ENCODE measurements around the gene OXLD1.
A peak's percentile ranks its signal among the peaks of the same experiment; 100 is the strongest.

OXLD1 gene

DNA sequence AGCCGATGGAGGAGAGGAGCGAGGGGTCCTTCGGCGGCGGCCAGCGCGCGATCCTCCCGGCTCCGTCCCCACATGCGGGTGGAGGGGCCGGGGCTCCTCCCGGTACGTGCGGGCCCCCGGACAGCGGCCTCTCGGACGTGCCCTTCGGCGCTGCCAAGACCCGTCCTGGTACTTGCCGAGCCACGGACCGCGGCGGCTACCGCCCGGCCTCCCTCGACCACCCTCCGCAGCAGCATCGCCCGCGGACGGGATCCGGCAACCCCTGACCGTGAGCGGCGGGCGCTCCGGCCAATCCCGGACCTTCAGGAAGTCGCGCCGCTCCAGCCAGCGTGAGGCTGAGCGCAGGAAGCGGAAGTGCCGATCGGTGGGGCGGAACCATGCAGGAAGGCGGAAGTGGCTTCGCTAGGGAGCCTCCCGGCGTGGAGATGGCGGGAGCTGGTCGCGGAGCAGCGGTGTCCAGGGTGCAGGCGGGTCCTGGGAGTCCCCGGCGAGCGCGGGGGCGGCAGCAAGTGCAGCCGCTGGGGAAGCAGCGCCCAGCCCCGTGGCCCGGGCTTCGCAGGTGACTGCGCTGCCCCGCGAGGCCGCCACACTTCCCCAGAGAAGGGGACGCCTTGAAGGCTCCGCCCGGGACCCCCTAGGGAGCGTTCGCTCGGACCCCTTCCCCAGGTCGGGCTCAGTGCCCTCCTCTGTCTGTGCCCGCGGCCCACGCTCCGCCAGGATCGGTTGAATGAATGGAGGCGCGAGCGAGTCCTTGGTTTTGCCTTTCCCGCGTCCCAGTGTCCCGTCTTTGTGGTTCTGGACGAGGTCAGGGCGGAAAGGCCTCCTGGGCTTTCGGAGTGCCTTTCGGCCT is at the start of gene OXLD1, which contains the start of gene CCDC137:
Gene OXLD1, minus strand, starts transcription at position 264 of the 850 bp plus-strand sequence. Its CDS starts 28 bp downstream, at position 236.
Gene CCDC137, plus strand, starts transcription at position 396 of the 850 bp plus-strand sequence. Its CDS starts 30 bp downstream, at position 426.
- DNase-seq = peak; percentile 96

GRCh38 chr17:81715107-81715871 is 48.9 kb upstream of the OXLD1 start:
- DNase-seq = no peak

DNA sequence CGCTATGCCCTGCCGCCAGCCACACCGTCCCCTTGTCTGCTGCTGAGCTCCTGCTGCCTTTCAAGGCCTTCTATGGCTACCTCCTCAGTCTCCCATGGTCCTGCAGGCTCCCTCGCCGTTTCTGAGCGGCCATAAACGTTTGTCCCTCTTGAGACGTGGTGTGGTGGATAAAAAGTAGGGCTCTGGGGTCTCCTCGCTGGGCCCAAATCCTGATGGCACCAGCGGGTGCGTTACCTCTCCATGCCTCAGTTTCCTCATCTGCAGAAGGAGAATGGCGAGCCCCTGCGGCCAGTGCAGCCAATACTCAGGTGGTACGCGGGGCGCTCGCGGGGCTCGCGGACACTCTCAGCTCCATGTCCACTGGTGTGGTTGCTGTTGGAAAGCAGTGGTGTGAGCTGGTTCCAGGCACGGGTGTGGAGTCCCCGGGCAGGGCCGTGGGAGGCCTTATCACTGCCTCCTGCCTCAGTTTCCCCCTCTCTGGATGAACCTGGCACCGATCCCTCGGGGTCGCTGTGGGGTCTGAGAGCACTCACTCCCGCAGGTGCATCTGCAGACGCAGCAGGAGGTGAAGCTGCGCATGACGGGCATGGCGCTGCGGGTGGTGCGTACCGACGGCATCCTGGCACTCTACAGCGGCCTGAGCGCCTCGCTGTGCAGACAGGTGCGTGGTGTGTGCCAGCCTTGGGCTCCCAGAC is 48.2 kb upstream of the OXLD1 start:
- DNase-seq = no peak

DNA sequence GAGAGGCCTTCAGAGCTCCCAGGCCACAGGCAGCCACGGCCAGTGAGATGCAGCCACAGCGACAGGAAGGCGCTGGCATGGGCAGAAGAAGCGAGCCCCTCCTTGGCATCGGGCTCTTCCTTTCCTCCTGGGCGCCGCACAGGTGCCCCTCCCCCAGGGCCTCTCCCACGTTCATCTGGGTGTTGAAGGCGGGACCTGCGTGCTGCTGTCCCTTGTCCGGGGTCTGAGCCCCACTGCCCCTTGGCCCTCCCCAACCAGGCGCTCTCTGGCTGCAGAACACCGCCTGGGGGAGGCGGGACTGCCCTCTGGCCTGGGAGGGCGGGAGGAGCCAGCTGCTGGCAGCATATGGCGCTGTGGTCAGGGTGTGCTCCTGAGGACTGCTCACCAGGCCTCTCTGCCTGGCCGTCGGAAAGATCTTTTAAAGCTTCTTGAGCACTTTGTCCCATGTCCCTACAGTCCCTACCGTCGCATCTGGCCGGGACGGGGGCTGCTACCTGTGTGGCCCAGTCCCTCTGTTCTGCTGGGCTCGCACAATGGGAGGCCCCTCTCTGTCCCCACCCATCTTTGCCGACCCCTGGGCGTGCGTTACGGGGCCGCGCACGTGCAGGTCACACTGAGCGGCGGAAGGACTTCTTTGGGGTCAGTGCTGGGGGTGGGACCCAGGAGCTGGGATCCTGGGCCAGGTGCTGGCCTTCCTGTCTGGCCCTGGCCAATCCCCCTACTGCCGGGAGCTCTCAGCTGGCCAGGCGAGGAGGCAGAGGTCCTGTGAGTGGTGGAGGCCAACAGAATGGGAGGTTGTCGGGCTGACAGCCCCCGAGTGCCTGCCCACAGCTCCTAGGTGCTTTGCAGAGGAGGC is 47.4 kb upstream of the OXLD1 start:
- no peak for DNase-seq

DNA sequence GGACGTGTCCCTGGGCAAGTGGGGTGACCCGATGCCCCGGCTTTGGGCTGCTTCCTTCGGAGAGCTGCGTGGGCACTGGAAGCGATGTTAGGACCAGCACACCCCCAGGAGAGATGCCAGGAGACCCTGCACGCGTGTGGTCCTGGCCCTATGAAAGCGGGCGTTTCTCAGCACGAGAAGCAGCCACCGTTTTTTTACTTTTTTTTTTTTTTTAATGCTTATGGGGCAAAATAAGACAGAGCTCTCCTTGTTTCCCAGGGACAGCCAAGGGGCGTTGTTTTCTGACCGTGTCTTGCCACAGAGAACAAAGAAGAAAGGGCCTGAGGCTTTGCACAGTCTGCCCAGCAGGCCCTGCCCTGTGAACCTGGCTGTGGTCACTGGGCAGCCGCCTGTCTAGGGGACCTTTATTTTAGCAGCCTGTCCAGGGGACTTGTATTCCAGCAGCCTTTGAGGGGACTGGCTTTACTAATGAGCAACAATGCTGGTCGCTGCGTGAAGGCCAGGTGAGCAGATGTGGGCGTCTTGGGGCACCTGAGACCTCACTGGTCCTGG is 46.7 kb upstream of the OXLD1 start:
- no peak for DNase-seq

DNA sequence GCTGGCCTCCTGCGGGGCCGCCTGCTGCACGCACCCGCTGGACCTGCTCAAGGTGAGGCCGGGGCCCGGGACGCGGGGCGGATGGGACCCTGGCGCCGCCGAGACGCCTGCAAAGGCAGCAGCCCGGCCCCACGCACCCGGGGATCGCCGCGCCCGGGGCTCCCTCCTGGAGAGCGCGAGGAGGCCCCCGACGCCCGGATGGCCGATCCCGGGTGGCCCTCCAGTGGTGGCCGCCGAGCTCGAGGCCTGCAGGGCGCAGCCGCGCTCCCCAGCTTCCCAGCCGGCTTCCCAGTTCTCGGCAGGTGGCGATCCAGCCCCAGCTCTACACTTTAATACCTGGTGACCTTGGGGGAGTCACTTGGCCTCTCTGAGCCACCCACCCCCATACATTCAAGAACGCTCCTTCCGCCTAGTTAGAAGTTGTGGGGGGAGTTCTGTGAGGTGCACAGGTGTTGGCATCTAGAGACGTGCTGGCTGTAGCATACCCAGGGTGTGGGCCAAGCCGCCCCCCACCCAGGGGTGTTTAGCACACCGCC is 46.1 kb upstream of the OXLD1 start:
- DNase-seq = no peak

DNA sequence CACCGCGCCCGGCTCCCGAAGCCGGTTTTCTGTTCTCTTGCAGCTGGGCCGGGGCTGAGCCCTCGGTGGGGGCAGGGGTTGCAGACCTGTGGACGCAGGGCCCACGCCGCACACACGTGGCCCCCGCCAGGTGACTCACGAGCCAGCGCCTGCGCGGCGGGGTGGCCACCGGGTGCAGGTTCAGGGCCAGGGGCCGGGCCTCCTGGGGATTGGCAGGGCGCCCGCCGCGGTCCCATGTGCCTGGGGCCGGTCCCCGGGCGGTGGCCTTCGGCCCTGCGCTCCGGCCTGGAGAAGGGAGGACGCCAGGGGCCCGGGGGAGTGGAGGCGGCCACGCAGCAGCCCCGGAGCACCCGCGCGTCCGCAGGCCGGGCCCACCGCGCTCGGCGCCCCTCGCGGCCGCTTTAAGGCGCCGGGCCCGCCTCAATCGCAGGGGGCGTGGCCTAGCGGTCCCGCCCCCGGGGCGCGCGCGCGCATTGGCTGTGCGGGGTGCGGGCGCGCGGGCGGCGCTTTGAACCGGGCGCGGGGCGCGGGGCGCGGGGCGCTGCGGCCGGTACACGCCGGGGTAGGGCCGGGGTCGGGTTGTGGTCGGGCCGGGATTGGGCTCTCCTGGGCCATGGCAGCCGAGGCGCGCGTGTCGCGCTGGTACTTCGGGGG is 45.5 kb upstream of the OXLD1 start, which contains the start of gene SLC25A10:
Gene SLC25A10, plus strand, starts transcription at position 471 of the 654 bp plus-strand sequence. Its CDS starts 143 bp downstream, at position 614.
- DNase-seq = peak; percentile 82

DNA sequence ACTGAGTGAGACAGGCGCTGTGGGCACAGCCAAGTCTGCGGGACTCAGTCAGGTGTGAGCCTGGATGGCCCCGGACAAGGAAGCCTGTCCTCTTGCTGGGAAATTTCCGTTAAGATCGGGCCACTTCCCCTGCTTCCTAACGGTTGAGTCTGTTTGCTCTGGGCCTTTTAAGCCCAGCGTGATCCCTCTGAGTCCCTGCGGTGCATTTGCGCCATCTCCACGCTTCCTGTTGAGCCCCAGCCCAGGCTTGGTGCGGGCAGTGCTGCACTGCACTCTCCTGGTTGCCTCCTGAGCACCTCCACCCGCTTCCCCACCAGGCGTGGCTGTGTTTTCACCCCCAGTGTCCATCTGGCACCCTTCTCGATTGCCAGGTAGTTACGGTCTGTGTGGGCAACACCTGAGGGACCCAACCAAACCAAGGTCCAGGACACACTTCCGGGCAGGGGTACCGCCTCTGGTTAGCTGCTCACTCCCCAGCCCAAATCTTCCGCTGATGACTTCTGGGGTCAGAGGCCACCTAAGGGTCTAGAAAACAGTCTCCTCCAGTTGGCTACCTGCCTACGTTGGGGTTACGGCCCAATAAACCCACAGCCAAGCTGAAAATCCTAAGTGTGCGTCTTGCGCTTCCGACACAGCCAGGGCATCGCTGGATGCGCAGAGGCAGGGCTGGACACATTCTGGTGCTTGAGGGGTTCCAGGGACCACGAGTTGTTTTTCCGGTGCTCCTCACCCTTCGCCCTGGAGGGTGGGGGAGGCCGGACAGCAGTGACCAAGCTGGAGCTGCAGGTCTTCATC is 44.3 kb upstream of the OXLD1 start:
- DNase-seq = no peak

DNA sequence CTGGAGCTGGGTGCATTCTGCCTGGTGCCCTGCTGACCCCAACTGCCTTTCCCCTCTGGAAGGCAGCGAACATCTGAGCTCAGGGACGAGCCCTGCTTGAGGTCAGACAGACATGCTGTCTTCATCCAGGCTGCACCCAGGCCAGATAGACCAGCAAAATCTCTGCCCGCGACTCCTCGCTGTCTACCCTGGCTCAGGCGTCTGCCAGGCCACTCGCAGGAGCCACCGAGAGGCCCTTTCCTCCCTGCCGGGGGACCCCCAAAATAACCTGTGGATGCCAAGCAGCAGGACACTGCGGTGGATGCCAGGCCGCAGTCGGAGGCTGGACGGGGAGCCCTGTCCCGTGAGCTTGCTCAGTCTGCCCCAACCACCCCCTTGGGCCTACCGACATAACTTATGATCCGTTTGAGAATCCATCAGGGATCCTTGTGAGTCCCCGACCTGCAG is 42.4 kb upstream of the OXLD1 start:
- no peak for DNase-seq

DNA sequence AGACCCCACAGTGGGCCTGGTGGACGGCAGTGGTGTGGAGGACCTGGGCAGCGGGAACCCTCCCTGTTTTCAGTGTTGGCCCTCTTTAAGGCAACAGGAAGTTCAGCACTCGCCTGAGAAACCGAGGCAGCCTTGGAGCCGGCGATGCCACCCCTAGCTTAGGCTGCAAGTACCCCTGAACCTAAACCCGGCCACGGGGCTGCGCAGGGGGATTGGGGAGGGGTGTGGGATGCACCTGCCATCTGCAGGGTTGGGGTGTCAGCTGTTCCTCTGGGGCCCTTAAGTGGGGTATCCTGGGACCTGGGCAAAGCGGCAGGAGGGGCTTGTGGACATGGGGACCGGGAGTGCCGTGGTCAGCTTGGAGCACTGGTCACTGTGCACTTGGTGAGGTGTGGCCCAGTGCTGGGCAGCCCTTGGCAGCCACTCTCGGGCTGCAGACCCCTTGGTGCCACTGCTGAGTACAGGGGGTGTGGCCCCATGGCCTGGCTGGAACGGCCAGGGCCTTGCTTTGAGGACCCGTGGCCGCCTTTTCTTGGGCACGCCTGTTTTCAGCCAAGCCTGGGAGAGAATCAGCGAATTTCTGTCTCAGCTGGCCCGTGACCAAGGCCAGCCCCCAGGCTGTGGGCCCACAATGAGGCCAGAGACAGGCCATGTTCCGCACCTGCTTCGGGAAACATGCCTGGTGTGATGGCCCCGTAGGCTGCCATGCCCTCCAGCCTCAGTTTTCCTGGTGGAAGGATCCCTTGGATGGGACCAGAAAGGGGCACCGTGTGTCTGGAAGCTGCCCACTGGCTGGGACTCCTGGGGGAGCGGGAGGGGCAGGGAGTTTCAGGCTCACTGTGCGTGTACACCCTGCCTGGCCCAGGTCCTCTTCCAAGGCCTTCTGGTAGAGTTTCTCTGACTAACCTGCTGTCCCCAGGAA is 41.6 kb upstream of the OXLD1 start:
- no peak for DNase-seq

GRCh38 chr17:81706757-81707624 is 40.6 kb upstream of the OXLD1 start:
- DNase-seq = no peak

GRCh38 chr17:81706232-81706611 is 39.8 kb upstream of the OXLD1 start:
- DNase-seq = no peak

DNA sequence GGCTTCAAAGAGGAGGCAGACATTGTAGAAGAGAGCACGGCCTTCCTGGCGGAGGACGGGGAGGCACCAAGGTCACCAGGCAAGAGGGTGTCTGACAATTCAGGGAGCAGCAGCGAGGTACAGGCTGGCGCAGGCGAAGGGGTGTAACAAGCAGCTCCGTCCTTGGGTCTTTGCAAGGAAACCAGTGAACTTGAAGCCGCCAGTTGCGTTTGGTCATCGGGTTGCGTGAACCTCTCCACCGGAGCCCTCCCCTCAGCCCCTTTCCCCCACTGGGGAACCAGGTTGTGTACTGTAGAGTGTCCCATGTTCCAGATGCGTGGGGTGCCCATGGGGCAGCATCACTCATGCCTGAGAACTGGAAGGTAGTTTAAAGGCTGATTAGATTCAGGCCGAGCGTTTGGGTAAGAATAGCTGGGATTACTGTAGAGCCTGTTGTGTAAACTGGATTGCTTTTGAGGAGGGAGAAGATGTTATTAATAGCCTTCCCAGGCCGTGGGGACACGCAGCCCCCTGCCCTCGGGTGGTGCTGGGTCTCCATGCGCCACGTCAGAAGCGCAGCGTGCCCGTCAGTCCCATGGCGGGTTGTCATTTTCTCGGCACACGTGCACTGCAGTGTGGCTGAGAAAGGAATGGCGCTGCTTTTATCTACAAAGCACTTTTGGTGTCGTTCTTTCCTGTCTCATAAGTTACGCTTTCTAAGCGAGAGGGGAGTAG is 39.3 kb upstream of the OXLD1 start:
- DNase-seq = no peak

GRCh38 chr17:81703747-81704654 is 37.6 kb upstream of the OXLD1 start:
- no peak for DNase-seq

DNA sequence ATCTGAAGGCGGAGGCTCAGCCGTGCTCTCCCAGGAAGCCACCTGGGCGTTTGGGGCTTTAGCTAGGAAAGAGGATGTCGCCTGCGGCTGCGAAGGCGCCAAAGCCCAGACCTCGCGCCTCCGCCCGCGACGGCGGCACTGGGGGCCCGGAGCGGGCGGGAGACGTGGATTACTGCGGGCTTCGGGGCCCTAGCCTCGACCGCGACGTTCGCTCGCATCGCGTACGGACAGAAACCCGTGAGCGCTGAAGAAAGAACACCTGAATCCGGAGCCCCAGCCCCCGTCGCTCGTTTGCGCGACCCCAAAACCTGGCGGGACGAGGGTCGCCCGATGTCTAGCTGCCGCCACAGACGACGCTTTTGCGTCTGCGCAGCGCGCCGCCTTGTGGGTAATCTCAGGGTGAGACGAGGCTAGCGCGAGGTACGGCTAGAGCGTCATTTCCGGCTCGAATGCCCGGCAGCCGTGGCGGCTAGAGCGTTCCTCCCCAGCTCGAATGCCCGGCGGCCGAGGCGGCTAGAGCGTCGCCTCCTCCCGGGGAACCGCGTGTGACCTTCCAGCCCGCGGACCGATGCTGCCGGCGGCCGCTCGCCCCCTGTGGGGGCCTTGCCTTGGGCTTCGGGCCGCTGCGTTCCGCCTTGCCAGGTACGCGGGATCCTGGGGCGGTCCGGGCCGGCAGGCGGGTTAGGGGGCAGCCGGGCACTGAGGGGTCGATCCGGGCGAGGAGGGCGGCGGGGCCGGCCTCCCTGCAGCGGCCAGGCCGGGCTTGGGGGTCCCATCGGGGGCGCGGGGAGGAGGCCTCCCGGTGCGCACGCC is 36.7 kb upstream of the OXLD1 start, which contains the start of gene MRPL12:
Gene MRPL12, plus strand, starts transcription at position 434 of the 813 bp plus-strand sequence. Its CDS starts 135 bp downstream, at position 569.
- DNase-seq = peak; percentile 93

Data from right forelimb (tissue), 1 donor.